DMS153 treated with DMSO at 0.1 percent for 48 hours (cell line): ENCODE data around the gene KLB.
"Not testable (repeated sequence)": the region's sequence is repeated elsewhere in the genome, so short reads cannot be mapped to it uniquely, and the experiment has no call there.

ENCODE experiments used
- DNase-seq: peaks from one replicate; lab custom pipeline; 2025; ENCODE audit not compliant: unreplicated experiment; lab: John Stamatoyannopoulos, UW

The KLB gene

DNA sequence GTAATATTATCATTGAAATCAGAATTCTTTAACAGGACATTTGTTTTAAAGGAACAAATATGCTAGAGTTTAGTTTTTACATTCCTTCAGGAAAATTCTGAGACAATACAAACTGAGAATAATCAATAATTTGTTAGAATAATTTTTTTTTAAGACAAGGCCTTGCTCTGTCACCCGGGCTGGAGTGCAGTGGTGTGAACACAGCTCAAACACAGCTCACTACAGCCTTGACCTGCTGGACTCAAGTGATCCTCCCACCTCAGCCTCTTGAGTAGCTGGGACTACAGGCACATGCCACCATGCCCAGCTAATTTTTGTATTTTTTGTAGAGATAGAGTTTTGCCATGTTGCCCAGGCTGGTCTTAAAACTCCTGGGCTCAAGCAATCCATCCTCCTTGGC, 18.6 kb downstream of the KLB start:
- DNase-seq: not testable (repeated sequence)

DNA sequence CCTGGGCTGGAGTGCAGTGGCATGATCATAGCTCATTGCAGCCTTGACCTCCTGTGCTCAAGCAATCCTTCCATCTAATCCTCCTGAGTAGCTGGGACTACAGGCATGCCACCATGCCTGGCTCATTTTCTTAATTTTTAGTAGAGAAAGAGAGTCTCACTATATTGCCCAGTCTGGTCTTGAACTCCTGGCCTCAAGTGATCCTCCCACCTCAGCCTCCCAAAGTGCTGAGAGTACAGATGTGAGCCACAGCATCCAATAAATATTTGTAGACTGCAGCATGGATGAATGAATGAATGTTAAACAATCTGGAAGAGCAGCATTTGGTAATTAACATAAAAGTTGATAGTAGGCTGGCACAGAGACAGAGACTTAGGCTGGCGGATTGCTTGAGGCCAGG, 20.0 kb downstream of the KLB start:
- no peak for DNase-seq

DNA sequence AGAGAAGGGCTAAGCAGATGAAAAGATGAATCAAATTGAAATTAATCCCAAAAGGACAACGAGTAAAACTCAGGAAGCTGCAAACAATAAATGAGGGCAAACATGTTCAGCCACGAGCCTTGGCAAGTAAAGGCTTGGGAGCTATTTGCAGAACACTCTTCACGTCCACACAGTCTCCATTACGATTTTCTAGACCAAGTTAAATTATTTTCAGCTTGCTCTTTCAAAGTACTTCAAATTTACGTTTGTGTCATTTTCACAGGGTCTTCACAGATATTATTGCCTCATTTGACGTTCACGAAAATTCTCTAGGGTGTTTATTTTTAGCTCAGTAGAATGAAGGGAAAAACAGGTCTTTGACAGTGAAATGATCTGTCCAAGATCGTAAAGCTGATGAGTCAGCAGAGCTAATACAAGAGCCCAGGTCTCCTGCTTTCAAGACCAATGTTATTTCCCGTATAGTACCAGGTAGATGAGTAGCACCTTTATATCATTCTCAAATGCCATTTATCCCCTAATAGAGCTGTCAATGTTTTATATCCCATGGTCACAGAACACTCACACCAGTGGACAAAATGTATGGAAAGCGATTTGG, 20.9 kb downstream of the KLB start:
- DNase-seq: no peak

DNA sequence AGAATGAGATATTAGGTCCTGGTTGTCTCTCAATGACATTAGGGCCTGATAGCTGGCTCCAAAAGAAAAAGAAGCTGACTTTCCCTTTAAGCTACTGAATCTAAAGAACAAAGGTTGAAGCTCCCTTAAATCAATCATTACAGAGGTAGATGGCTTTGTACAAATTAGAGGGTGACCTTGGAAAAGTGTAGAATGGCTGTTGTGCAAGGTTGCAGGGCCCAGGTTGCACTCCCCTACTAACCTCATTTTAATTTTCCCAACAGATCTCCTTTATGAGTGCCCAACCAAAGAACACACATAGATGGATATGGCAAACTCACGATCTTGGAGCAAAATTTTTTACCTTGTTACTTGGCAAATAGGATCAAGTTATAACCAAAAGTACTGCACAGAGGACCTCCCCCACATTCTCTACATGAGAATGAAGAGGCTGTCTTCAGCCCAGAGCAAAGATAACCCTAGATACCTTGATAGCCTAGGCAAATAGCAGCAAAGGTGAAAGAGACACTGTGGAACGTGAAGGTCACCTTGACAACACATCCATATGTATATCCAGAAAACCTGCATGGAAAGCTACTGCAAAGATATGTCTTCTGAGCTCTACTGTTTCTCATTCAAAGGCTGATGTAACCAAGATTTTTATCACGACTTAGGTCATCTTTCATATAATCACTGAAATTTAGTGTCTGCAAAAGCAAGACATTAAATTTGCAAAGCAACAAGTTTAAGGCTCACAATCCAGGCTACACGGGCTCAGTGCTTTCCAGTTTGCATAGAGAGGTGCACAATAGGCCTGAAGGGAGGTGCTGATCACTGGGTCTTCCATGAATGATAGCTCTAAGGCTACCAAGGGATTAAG, 23.0 kb downstream of the KLB start:
- DNase-seq: no peak

DNA sequence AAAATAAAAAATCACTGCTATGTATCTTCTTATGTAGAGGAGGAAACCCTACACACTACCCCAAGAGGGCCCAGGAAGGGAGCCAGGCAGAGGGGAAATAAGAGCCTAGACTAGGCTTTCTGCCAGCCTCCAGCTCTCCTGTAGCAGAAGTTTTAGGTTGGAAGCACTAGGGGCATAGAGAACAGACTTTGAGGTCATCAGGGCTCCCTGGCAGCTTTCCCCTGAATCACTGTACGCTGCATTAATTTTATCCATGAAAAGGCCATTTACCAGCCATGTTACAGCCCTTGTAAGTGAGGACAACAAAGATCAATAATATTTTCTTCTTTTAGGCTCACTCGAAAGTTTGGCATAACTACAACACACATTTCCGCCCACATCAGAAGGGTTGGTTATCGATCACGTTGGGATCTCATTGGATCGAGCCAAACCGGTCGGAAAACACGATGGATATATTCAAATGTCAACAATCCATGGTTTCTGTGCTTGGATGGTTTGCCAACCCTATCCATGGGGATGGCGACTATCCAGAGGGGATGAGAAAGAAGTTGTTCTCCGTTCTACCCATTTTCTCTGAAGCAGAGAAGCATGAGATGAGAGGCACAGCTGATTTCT, 27.3 kb downstream of the KLB start:
- DNase-seq: no peak

DNA sequence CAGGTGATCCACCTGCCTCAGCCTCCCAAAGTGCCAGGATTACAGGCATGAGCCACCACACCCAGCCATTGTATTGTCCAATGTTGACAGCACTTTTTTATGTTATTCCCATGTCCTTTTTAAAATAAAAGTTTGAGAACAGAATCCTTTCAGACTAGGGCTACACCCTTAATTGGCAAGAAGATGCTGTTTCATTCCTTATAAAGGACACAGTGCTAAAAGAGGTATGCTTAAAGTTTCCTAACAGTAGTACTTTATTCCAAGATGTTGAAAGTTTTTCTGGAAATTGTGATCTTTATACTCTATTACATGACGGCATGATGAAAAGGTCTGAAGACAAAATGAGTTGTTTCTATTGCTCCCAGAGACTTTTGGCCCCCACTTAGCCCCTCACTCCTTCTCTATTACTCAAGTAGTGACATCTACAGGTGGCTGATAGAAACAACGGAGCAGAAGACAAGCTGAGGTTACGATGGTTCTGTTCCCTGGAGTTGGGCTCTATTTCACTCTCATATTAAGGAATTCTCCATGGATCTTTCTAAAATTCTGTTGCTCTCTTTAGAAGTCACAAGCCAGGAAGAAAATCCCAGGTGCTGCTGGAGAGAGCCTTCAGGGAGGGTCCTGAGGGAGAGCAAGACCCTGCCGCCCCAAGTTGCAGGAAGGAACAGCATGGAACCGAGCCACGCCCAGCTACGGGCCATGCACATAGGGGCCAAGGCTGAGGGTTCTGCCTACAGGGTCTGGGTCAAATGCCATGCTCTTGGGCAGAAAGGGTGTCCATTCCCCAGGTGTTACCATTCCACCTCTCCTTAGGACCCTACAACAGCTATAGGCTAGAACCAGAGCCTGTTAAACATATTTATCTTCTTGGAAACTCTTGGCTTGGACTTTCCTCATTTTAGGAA, 29.2 kb downstream of the KLB start:
- no peak for DNase-seq

DNA sequence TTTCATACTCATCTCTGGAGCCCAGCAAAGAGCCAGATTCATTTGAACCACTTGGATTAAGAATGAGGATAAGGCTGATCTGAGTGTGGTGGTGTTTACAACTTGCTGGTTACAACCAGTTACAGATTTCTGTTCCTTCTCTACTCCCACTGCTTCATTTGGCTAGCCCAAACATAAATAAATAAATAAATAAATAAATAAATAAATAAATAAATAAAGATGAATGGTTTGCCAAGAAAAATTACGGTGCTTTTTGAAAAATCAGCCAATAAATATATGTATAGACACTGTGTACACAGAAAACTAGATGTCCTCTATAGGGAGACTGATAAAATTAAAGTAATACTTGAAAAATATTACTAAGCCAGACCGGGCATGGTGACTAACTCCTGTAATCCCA, 34.9 kb downstream of the KLB start:
- no peak for DNase-seq

DNA sequence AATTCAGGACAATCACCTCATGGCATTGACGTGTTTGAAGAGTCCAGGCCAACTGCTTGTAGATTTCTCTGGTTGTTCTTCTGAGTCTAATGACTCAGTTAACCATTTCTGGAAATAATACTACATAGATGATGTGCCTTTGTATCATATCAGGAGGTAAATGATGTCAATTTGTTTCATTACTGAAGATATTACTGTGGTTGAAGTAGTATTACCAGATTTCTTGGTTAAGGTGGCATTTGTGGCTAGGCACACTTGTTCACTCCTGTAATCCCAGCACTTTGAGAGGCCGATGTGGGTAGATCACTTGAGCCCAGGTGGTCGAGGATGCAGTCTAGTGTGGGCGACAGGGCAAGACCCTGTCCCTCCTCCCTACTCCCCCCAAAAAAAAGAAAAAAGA, 36.3 kb downstream of the KLB start:
- no peak for DNase-seq

DNA sequence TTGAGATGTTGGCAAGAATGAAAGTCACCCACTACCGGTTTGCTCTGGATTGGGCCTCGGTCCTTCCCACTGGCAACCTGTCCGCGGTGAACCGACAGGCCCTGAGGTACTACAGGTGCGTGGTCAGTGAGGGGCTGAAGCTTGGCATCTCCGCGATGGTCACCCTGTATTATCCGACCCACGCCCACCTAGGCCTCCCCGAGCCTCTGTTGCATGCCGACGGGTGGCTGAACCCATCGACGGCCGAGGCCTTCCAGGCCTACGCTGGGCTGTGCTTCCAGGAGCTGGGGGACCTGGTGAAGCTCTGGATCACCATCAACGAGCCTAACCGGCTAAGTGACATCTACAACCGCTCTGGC, 39.7 kb downstream of the KLB start:
- no peak for DNase-seq

DNA sequence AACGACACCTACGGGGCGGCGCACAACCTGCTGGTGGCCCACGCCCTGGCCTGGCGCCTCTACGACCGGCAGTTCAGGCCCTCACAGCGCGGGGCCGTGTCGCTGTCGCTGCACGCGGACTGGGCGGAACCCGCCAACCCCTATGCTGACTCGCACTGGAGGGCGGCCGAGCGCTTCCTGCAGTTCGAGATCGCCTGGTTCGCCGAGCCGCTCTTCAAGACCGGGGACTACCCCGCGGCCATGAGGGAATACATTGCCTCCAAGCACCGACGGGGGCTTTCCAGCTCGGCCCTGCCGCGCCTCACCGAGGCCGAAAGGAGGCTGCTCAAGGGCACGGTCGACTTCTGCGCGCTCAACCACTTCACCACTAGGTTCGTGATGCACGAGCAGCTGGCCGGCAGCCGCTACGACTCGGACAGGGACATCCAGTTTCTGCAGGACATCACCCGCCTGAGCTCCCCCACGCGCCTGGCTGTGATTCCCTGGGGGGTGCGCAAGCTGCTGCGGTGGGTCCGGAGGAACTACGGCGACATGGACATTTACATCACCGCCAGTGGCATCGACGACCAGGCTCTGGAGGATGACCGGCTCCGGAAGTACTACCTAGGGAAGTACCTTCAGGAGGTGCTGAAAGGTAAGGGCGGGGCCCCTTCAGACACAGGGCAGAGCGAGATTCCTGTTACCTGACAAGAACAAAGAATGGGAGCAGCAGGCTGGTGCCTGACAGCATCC, 40.3 kb downstream of the KLB start:
- no peak for DNase-seq

DNA sequence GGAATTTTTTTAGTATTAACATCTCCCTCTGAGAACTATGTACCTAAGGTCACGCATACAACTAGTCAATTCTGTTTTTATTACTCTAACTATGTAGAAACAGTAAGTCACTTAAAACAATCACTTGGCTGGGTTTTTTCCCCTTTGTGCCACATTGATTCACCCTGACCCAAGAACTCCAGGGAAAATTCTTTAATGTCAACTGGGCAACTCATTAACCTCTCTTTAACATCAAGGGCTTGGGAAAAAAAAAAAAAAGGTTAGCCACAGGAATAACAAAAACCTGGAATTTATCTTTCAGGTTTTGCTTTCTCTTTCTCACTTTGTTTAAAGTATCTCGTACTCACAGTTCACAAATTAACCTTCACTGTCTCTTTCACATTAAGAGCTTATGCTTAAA, 43.9 kb downstream of the KLB start:
- DNase-seq: no peak

DNA sequence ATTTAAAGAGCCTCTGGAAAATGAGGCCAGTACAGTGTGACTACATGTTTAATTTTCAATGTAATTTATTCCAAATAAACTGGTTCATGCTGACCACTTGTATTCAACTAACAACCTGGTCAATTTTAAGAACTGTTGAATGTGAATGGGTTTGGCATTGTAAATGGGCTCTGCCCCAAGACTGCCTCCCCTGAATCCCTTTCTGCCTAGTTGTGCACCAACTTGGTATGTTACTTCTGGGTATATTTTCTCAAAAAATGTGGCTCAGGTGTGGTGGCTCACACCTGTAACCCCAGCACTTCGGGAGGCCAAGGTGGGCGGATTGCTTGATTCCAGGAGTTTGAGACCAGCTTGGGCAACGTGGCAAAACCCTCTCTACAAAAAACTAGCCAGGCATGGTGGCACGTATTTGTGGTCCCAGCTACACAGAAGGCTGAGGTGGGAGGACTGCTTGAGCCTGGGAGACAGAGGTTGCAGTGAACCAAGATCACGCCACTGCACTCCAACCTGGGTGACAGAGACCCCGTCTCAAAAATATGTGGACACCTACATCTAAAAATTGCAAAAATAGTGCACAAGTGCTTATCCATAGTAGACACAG, 44.8 kb downstream of the KLB start:
- DNase-seq: no peak

DNA sequence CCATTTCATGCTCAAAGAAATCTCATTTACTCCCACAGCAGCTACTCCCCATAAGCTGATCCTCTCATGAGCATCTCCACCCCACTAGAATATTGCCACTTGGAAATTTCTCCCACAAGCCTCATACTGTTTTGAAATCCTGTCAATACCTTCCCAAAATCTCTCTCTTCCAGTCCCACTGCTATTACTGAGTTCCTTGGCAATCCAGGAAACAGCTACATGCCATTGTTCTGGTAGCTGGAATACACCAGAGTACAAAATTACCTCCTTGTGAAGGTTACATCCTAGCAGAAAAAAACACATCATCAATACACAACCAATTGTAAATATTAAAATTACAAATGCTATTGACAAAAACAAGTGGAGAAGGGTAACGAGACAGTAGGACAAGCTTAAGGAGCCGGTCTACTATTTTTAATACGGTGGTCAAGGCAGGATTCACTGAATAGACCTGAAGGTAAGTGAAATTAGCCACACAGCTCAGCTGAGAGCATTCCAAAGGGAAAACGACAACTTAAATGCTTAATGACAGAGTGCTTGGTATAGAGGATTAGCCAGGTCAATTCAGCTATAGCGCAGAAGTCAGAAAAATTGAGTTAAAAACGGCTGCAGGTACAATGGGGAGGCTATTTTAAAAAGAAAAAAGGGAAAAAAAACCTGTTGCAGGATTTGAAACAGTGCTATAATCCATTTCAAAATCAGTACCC, 45.6 kb downstream of the KLB start:
- DNase-seq: no peak

DNA sequence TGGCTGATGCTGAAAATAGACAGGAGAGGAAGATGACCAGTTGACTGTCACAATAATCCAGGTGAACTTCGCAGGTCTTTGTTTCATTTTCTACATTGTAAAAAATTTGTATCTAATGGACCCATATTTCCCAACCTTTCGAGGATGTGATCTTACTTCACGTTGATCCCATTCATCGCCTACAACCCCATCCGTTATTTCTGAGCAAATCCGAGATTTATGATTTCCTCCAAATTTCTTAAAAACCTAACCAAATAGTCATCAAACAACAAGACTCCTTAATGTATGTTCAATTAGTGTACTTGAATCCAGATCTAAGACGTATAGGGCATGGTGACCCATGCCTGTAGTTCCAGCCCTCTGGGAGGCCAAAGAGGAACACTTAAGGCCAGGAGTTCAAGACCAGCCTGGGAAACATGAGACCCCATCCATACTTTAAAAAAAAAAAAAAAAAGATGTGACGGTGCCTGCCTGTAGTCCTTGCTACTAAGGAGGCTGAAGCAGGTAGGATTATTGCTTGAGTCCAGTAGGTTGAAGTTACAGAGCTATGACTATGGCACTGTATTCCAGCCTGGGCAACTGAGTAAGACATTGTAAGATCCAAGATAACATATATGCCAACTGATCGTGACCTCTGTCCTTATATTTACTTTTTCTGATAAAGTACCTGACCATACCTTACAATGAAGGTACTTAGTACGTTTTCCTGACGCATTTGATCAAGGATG, 46.3 kb downstream of the KLB start:
- no peak for DNase-seq

DNA sequence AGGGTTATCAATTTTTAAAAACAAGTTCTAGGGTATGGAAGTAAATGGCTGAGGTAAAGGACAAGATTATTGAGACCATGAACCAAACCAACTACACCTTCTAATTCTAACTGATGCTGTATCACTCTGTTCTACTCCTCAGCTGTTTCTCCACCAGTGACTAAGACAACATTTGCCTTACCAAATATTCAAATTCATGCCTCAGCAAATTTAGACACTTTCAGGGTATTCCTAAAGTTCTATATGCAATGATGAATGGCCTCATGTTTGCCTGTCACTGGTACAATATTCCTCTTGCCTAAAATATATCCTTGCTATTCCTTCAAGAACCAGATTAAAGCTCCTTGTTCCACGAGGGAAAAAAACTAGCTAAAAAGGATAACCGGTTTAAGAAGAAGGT, 47.0 kb downstream of the KLB start:
- DNase-seq: no peak

DNA sequence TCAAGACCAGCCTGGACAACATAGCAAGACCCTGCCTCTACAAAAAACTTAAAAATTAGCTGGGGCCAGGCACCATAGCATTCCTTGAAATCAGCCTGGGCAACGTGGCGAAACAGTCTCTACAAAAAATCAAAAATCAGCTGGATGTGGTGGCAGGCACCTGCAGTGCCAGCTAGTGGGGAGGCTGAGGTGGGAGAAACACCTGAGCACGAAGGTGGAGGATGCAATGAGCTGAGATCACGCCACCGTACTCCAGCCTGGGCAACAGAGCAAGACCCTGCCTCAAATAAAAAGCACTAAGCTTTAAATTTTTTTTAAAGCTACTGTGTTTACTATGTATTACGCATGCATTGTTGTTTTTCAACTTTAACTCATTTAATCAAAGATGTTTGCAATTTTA, 48.8 kb downstream of the KLB start:
- DNase-seq: no peak

DNA sequence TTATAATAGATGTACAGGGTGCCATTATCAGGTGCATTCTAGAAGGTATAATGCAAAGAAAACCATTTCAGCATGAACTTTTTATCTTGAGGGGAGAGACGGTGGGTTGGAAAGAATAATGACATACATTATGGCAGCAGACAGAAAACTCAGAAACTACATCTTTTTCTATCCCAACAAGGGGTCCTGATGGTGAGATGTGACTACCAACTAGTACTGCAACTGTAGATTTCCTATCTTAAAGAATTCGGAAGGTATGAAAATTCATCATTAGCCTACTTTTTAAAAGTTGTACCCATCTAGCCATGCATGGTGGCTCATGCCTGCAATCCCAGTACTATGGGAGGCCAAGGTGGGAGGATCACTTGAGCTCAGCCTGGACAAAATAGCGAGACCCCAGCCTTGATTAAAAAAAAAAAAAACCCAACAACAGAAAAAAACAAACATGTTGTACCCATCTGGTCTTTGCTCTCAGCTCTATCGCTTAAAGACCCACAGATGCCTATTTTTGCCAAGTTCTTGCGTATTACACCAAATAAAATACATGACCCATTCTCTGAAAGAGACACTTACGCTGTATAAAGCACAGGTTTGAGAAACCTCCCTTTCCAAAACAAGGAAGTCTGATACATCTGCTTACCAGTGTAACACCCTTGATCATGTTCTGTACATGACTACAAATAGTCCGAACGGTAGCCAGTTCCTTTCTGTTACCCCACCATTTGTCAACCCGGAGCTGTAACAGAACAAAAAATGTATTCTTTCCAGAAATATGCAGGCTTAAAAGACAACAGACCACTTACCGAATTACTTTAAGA, 50.4 kb downstream of the KLB start:
- DNase-seq: no peak

DNA sequence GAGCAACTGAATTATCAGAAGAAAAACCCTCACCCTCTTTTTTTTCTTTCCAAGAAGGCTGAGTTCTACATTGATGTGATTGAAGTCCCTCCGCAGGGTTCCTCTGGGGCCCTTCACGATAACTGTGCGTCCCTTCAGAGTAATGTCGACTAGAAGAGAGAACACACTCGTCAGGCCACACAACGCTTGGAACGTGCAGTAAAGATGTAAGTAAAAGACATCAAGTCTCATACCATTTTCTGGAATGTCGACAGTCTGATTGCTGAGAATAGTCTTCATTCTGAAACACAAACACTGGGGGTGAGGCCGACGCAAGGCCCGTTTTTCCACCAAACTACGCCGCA, 51.4 kb downstream of the KLB start:
- DNase-seq: not testable (repeated sequence)
